Measurements from ENCODE around the gene ANXA11. TPM values are rescaled to one million over a fixed set of nuclear protein-coding genes. Genes with fewer than 3 reads are reported as not detected.
"Not testable (repeated sequence)": the region's sequence is repeated elsewhere in the genome, so short reads cannot be mapped to it uniquely, and the experiment has no call there.

Gene ANXA11
- total RNA-seq, 1 donor from 2014 or later: 390 TPM

GRCh38 chr10:80136134-80136571 is 69.2 kb downstream of the ANXA11 start:
- Histone ChIP-seq H3K36me3 (no peaks in the 10 kb centered on the region), H3K4me3 (peak overlapping the region; percentile 67), H3K27ac (replicated peaks) (peak overlapping the region; percentile 90), H3K9me3 (replicated peaks) (no peaks in the 10 kb centered on the region), H3K27me3 (ENCODE audit: low read depth) (peaks cover 19% of the 10 kb centered on the region), H3K4me1 (peaks cover 65% of the 10 kb centered on the region)
- intact Hi-C loops (cut with micrococcal nuclease): loop anchor here (10.0 kb wide), 1 partner anchor 61 kb away; the partner anchor contains the start of gene TMEM254
- TF ChIP-seq CTCF (IDR thresholded peaks at IDR 0.05; ENCODE audit: borderline replicate concordance): no peak
- peak; percentile 97 for DNase-seq

- H3K4me3 ChIP-seq: peak overlapping the region; percentile 67
- H3K27ac ChIP-seq (replicated peaks): peak overlapping the region; percentile 90
- peaks cover 60% of the 10 kb centered on the region for H3K4me1 ChIP-seq
- peaks cover 19% of the 10 kb centered on the region for H3K27me3 ChIP-seq (ENCODE audit: low read depth)
- not testable (repeated sequence) for H3K9me3 ChIP-seq (replicated peaks); H3K36me3 ChIP-seq; DNase-seq
- intact Hi-C loops (cut with micrococcal nuclease): loop anchor here (10.0 kb wide), 1 partner anchor 59 kb away; the partner anchor contains the start of gene TMEM254
These were observed 71.7 kb downstream of the ANXA11 start for GRCh38 chr10:80133687-80134086.

GRCh38 chr10:80133206-80133605 is 72.1 kb downstream of the ANXA11 start:
- Histone ChIP-seq H3K27me3 (ENCODE audit: low read depth) (peaks cover 14% of the 10 kb centered on the region), H3K36me3 (no peaks in the 10 kb centered on the region), H3K4me3 (peak overlapping the region; percentile 67), H3K4me1 (peaks cover 55% of the 10 kb centered on the region), H3K27ac (replicated peaks) (peak overlapping the region; percentile 90), H3K9me3 (replicated peaks) (no peaks in the 10 kb centered on the region)
- TF ChIP-seq CTCF (IDR thresholded peaks at IDR 0.05; ENCODE audit: borderline replicate concordance): no peak
- peak; percentile 66 for DNase-seq
- intact Hi-C loops (cut with micrococcal nuclease): loop anchor here (10.0 kb wide), 1 partner anchor 58 kb away; the partner anchor contains the start of gene TMEM254

GRCh38 chr10:80132299-80133139 is 72.8 kb downstream of the ANXA11 start, which contains the start of gene PLAC9:
TSS of gene PLAC9 (plus strand) at chr10:80132730. CDS start at chr10:80132763, 33 bp downstream.
- peaks cover 7% of the 10 kb centered on the region for H3K27me3 ChIP-seq (ENCODE audit: low read depth)
- intact Hi-C loops (cut with micrococcal nuclease): loop anchor here (10.0 kb wide), 1 partner anchor 58 kb away; the partner anchor contains the start of gene TMEM254
- DNase-seq: peak; percentile 69

GRCh38 chr10:80131499-80131901 is 73.8 kb downstream of the ANXA11 start:
- Histone ChIP-seq H3K4me1 (peaks cover 38% of the 10 kb centered on the region), H3K9me3 (replicated peaks) (no peaks in the 10 kb centered on the region), H3K36me3 (no peaks in the 10 kb centered on the region), H3K27me3 (ENCODE audit: low read depth) (peaks cover 5% of the 10 kb centered on the region), H3K4me3 (peak overlapping the region; percentile 67), H3K27ac (replicated peaks) (peak overlapping the region; percentile 90)
- no peak for TF ChIP-seq CTCF (IDR thresholded peaks at IDR 0.05; ENCODE audit: borderline replicate concordance)
- intact Hi-C loops (cut with micrococcal nuclease): loop anchor here (10.0 kb wide), 1 partner anchor 57 kb away; the partner anchor contains the start of gene TMEM254
- no peak for DNase-seq

More at GRCh38 chr10:80132299-80133139, 72.8 kb downstream of the ANXA11 start, which contains the start of gene PLAC9:
- peak within 1 kb of the TSS; percentile 67 for H3K4me3 ChIP-seq
- H3K36me3 ChIP-seq: no peaks in the 10 kb centered on the region
- TF ChIP-seq CTCF (IDR thresholded peaks at IDR 0.05; ENCODE audit: borderline replicate concordance): no peak
- peak within 1 kb of the TSS; percentile 90 for H3K27ac ChIP-seq (replicated peaks)
- no peaks in the 10 kb centered on the region for H3K9me3 ChIP-seq (replicated peaks)
- peaks cover 48% of the 10 kb centered on the region for H3K4me1 ChIP-seq

Data from left ventricle myocardium inferior (tissue), 1 donor.